Activated naive CD8-positive, alpha-beta T cell treated with anti-CD3 and anti-CD28 coated beads, Interleukin-2, amount 10 ng/mL, durations not matched to agents 7 days and 5 days (primary cell): Measurements from ENCODE around the gene MAML1. TPM values are rescaled to one million over a fixed set of nuclear protein-coding genes. Genes with fewer than 3 reads are reported as not detected.

Experiments used
- ATAC-seq: fragments of 150-1000 bp; cut with Tn5 transposase; one replicate; pipeline ENCODE4 v1.10.0; 2021; ENCODE audit warnings: low read depth, moderate library complexity
- POLR2A ChIA-PET: fragments of 350-600 bp; sonication (Branson Sonifier 250); formaldehyde crosslinking; loops from one replicate; lab custom pipeline; 2021; ENCODE audit warnings: antibody characterized with exemption; lab: Charles Lee
- DNase-seq: peaks from one replicate; pipeline ENCODE4 v3.0.0; 2021
- H3K27ac Mint-ChIP-seq: one replicate; pipeline ENCODE4 v1.8.0; 2022; ENCODE audit warnings: mild to moderate bottlenecking, mixed read lengths
- H3K27me3 Mint-ChIP-seq: one replicate; pipeline ENCODE4 v1.8.0; 2022; ENCODE audit warnings: mild to moderate bottlenecking, moderate library complexity, mixed read lengths
- H3K36me3 Mint-ChIP-seq: one replicate; pipeline ENCODE4 v1.8.0; 2021; ENCODE audit warnings: mild to moderate bottlenecking, mixed read lengths
- H3K4me1 Mint-ChIP-seq: one replicate; pipeline ENCODE4 v1.8.0; 2021; ENCODE audit warnings: mixed read lengths
- H3K4me3 Mint-ChIP-seq: one replicate; pipeline ENCODE4 v1.8.0; 2022; ENCODE audit warnings: mild to moderate bottlenecking, moderate library complexity, mixed read lengths
- H3K9me3 Mint-ChIP-seq: one replicate; pipeline ENCODE4 v1.8.0; 2021; ENCODE audit warnings: mixed read lengths
- total RNA-seq, 2 experiments: library from RNA; stranded (reverse); gene quantifications; one replicate each; pipeline ENCODE4 v1.2.3, GENCODE V29; 2021

MAML1 gene
- total RNA-seq, 2 experiments from 2014 or later = 38.5 TPM

DNA sequence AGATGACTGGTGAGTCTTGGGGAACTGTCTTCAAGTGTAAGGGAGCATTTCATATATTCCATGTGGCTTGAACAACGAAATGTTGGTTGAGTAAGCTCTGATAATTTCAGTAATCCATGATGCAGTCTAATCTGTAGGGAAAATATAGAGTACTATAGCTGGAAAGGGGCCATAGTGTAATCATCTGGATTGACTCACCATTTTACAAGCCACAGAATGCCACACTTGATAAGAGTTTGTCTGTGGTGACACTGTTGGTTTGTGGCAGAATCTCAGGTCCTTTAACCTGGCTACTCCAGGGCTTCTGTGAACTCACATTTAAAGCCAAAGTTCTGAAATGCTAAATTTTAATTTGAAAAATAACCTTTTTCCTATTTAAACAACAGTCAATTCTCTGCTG lies 16.3 kb upstream of the MAML1 start:
- ATAC-seq (no peak), DNase-seq (no peak)
- Mint-ChIP-seq H3K27me3 (no peaks in the 10 kb centered on the region), H3K9me3 (no peaks in the 10 kb centered on the region), H3K27ac (no peak overlapping the region), H3K4me1 (peaks cover 6% of the 10 kb centered on the region), H3K4me3 (no peak overlapping the region), H3K36me3 (peaks cover 35% of the 10 kb centered on the region)
- POLR2A ChIA-PET = interaction anchor here (0.7 kb wide), 1 partner anchor 27 kb away, joined by 4 read pairs; no protein-coding TSS in a partner anchor

DNA sequence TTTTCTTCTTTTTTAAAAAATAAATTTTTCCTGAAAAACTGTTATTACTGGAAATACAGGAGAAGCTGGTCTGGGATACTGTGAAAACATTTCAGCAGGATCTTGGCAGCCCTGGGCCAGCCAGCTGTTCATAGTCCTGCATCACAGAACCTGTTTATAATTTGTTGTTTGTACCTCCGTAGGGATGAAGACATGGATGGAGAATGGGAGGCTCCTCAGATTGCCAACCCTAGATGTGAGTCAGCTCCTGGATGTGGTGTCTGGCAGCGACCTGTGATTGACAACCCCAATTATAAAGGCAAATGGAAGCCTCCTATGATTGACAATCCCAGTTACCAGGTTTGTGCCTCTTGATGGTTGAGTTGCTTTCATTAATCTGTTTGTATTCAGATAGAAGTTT lies 12.4 kb upstream of the MAML1 start:
- Mint-ChIP-seq H3K27me3 (no peaks in the 10 kb centered on the region), H3K4me1 (peaks cover 8% of the 10 kb centered on the region), H3K9me3 (no peaks in the 10 kb centered on the region), H3K27ac (no peak overlapping the region), H3K4me3 (no peak overlapping the region), H3K36me3 (peaks cover 42% of the 10 kb centered on the region)
- POLR2A ChIA-PET = interaction anchor here (1.2 kb wide), 1 partner anchor 12 kb away, joined by 3 read pairs; the partner anchor contains the start of gene MAML1
- no peak for ATAC-seq
- DNase-seq = no peak

DNA sequence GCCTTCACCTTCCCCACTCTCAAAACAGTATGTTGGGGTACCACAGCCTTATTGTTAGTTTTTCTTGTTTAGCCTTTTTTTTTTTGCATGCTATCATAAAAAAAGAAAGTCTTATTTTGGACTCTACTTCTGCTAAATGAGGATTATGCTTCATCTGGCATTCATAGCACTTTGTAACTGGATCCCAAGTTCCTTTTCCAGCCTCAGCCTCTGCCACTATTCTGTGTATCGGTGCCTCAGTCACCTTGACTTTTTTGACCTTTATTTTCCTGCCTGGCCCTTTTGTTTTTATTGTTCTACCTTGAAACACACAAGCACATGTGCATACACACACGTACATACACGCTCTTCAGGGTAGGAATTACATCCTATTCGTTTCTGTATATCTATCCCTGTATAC lies 8.5 kb upstream of the MAML1 start:
- H3K9me3 Mint-ChIP-seq = no peaks in the 10 kb centered on the region
- POLR2A ChIA-PET = interaction anchor here (1.1 kb wide), 1 partner anchor 8 kb away, joined by 4 read pairs; the partner anchor contains the start of gene MAML1
- H3K4me3 Mint-ChIP-seq = no peak overlapping the region
- H3K36me3 Mint-ChIP-seq = peaks cover 26% of the 10 kb centered on the region
- peaks cover 2% of the 10 kb centered on the region for H3K4me1 Mint-ChIP-seq
- H3K27ac Mint-ChIP-seq = no peak overlapping the region
- no peak for DNase-seq
- ATAC-seq = no peak
- no peaks in the 10 kb centered on the region for H3K27me3 Mint-ChIP-seq

DNA sequence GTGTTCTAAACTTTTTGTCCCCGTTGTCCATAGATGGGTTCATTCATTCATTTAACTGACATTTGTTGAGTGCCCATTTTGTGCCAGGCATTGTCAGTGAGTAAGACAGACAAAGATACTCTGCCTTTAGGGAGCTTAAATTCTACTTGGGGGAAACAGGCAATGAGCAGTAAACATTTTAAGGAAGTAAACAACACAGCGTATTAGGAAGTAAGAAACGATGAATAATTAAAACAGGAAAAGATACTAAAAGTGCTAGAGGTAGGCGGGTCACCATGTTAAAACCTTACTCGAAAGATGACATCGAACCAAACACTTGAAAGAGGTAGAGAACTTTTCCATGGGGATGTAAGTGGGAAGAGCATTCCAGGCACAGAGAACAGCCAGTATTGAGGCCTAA lies 5.5 kb upstream of the MAML1 start:
- DNase-seq (no peak), ATAC-seq (no peak)
- Mint-ChIP-seq H3K36me3 (peaks cover 27% of the 10 kb centered on the region), H3K4me3 (no peak overlapping the region), H3K9me3 (no peaks in the 10 kb centered on the region), H3K27me3 (no peaks in the 10 kb centered on the region), H3K4me1 (peaks cover 5% of the 10 kb centered on the region), H3K27ac (no peak overlapping the region)
- POLR2A ChIA-PET = interaction anchor here (0.7 kb wide), 2 partner anchors 27 to 48 kb away, joined by 3 to 4 read pairs; no protein-coding TSS in a partner anchor

DNA sequence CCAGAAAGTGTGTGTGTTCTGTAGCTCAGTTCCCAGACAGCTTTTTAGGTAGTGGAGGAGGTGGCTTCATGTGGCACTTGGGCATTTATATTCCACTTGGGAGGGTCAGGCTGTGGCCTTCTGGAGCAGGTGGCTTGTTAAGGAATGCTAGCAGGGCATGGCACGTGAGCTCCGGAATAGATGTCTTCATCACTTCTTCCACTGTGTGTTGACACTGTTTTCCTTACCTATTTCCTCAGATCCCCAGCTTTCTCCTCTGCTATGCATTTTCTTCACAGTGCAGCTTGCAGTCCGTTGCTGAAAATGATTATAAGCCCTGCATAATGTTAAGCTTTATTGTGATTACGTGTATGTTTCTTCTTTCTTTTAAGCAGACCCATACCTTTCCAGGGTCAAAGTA lies 3.3 kb upstream of the MAML1 start:
- no peak for ATAC-seq
- no peak for DNase-seq
- no peak overlapping the region for H3K4me3 Mint-ChIP-seq
- peaks cover 18% of the 10 kb centered on the region for H3K36me3 Mint-ChIP-seq
- no peak overlapping the region for H3K27ac Mint-ChIP-seq
- H3K9me3 Mint-ChIP-seq = no peaks in the 10 kb centered on the region
- peaks cover 6% of the 10 kb centered on the region for H3K4me1 Mint-ChIP-seq
- H3K27me3 Mint-ChIP-seq = no peaks in the 10 kb centered on the region
- POLR2A ChIA-PET = no interaction called here

DNA sequence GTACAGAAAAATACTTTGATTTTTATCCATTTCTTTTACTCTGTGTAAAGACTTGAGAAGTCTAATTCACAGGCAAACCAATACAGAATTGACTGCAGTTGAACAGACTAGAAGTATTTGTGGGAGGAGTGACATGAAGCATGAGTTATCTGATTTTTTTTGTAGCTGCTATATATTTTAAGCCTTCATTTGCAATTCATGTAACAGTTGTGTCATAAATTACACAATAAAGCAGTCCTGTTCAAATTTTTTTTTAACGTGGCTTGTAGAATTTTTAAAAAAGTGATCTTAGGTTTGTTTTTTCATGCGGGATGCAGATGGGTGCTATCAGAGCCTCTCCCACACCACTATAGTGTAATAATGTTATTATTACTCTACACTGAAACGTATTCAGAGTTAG lies 2.9 kb upstream of the MAML1 start:
- H3K4me3 Mint-ChIP-seq = no peak overlapping the region
- peaks cover 10% of the 10 kb centered on the region for H3K4me1 Mint-ChIP-seq
- ATAC-seq (no peak), DNase-seq (no peak)
- H3K27ac Mint-ChIP-seq = no peak overlapping the region
- H3K27me3 Mint-ChIP-seq = no peaks in the 10 kb centered on the region
- peaks cover 17% of the 10 kb centered on the region for H3K36me3 Mint-ChIP-seq
- POLR2A ChIA-PET = interaction anchor here (0.8 kb wide), 1 partner anchor 118 kb away, joined by 3 read pairs; no protein-coding TSS in a partner anchor
- H3K9me3 Mint-ChIP-seq = no peaks in the 10 kb centered on the region

DNA sequence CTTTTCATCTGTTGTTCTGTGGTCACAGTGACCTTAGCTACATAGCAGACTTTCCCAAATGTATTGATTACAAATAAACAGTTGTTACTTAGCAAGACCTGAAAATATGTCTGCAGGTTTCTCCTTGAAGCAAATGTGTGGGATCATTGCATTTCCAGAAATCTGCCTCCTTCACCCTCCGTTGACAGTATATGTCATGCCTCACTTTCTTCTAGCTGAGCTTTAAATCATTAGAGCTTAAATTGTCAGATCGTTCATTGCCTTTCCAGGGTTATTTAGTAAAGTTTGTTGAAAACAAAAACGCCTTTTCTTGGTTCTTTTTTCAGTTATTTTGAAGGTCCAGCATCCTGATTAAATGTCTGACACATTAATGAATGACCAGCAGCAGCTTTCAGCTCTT lies 2.3 kb upstream of the MAML1 start:
- Mint-ChIP-seq H3K9me3 (no peaks in the 10 kb centered on the region), H3K27ac (no peak overlapping the region), H3K36me3 (peaks cover 15% of the 10 kb centered on the region), H3K27me3 (no peaks in the 10 kb centered on the region), H3K4me3 (no peak overlapping the region), H3K4me1 (peaks cover 12% of the 10 kb centered on the region)
- POLR2A ChIA-PET = interaction anchor here (0.8 to 3.3 kb wide), 2 partner anchors 53 to 118 kb away, joined by 3 to 23 read pairs; no protein-coding TSS in a partner anchor
- ATAC-seq (no peak), DNase-seq (no peak)

DNA sequence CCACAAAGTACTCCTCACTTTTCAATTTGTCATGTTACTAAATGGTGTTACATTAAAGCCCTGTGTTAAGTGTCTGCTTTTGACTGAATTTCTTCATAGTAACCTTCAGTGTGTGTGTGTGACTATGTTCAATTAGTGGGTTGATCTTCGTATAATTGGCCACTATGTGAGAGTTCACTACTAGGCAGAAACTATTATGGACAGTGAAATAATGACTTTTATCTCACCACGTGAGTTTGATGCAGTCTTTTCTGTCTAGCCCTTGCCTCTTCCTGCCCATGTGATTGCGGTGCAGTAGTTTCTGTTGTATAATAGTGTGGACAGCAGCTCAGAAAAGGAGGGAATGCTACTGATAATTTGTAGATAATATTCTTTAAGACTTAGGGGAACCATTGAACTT lies 1.8 kb upstream of the MAML1 start:
- Mint-ChIP-seq H3K4me1 (peaks cover 12% of the 10 kb centered on the region), H3K36me3 (peaks cover 15% of the 10 kb centered on the region), H3K27ac (no peak overlapping the region), H3K27me3 (no peaks in the 10 kb centered on the region), H3K4me3 (no peak overlapping the region), H3K9me3 (no peaks in the 10 kb centered on the region)
- no peak for DNase-seq
- ATAC-seq = no peak
- POLR2A ChIA-PET = interaction anchor here (0.8 to 3.3 kb wide), 2 partner anchors 53 to 119 kb away, joined by 3 to 23 read pairs; no protein-coding TSS in a partner anchor

DNA sequence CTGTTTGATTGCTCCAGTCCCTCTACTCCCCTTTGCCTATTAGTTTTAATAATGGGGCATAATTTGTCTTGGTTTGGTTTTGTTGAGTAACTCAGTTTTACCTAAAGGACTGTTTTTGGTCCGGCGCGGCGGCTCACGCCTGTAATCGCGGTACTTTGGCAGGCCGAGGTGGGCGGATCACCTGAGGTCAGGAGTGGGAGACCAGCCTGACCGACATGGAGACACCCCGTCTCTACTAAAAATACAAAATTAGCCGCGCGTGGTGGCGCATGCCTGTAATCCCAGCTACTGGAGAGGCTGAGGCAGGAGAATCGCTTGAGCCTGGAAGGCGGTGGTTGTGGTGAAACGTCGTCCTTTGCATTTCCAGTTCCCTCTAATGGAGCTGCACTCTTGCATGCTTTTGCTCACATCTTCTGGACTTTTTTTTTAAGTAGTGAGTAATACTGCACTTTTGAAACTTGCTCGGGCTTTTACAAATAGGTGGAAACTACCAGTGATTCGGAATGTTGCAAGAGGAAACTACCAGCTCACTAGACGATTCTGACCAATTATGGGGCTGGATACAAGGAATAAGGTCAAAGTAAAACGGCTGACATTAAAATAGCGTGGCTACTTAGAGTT lies 721 bp upstream of the MAML1 start:
- DNase-seq (peak; percentile 35), ATAC-seq (peak; percentile 5)
- Mint-ChIP-seq H3K27ac (peak overlapping the region; percentile 83), H3K27me3 (no peaks in the 10 kb centered on the region), H3K4me3 (peak overlapping the region; percentile 78), H3K9me3 (no peaks in the 10 kb centered on the region), H3K36me3 (peaks cover 15% of the 10 kb centered on the region), H3K4me1 (peaks cover 15% of the 10 kb centered on the region)
- POLR2A ChIA-PET = interaction anchor here (0.5 to 3.3 kb wide), 17 partner anchors 8 to 1128 kb away, joined by 3 to 23 read pairs (median 4); partner anchors contain the start of genes HNRNPH1, LTC4S, RUFY1 and SQSTM1

DNA sequence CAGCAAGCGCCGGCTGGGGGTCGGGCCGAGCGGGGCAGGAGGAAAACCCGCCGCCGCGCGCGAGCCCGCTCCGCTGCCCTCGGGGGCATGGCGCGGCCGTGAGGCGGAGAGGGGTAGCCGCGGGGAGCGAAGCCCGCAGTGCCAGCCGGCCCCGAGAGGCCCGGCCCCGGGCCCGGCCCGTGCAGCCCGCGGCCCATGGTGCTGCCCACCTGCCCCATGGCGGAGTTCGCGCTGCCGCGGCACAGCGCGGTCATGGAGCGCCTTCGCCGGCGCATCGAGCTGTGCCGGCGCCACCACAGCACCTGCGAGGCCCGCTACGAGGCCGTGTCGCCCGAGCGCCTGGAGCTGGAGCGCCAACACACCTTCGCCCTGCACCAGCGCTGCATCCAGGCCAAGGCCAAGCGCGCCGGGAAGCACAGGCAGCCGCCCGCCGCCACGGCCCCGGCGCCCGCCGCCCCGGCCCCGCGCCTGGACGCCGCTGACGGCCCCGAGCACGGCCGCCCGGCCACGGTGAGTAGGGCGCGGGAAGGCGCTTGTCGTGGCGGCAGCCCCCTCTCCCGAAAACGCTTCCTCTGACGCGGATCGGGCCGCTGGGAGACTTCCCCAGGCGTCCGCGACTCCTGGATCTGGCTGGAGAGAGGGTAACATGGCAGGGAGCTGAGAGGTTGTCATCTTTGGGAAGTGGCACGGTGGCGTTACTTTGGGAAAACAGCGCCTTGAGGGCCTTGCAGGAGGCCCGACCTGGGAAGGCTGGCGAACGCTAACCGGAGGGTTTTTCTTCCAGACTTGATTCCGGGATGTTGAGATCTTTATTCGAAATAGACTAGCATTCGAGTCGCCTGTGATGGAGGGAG lies 523 bp downstream of the MAML1 start:
- Mint-ChIP-seq H3K27ac (peak overlapping the region; percentile 87), H3K36me3 (peaks cover 22% of the 10 kb centered on the region), H3K4me1 (peaks cover 20% of the 10 kb centered on the region), H3K4me3 (peak overlapping the region; percentile 95), H3K9me3 (no peaks in the 10 kb centered on the region), H3K27me3 (no peaks in the 10 kb centered on the region)
- DNase-seq (no peak), ATAC-seq (peak; percentile 43)
- POLR2A ChIA-PET = interaction anchor here (0.8 to 3.3 kb wide), 14 partner anchors 9 to 183 kb away, joined by 3 to 23 read pairs (median 4); partner anchors contain the start of genes HNRNPH1, LTC4S and RUFY1

DNA sequence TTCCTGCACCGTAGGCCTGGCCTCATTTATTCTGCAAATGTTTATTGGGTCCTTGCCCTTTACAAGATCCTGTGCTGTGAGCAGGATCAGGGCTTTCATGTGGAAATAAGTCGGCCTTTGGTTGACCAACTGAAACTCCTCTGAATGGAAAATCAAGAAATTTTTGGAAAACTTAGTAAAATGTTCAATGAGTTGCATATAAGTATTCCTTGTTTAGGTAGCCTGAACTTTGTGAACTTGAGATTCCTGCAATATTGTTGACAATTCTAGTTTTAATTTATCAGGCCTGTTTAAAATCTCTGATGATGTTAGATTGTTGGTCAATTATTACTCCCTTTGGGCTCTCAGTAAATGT lies 1.1 kb downstream of the MAML1 start:
- Mint-ChIP-seq H3K27me3 (no peaks in the 10 kb centered on the region), H3K4me1 (peaks cover 26% of the 10 kb centered on the region), H3K4me3 (peak overlapping the region; percentile 95), H3K9me3 (no peaks in the 10 kb centered on the region), H3K27ac (peak overlapping the region; percentile 87), H3K36me3 (peaks cover 28% of the 10 kb centered on the region)
- POLR2A ChIA-PET = interaction anchor here (1.1 kb wide), 1 partner anchor 54 kb away, joined by 5 read pairs; no protein-coding TSS in a partner anchor
- DNase-seq (no peak), ATAC-seq (no peak)

DNA sequence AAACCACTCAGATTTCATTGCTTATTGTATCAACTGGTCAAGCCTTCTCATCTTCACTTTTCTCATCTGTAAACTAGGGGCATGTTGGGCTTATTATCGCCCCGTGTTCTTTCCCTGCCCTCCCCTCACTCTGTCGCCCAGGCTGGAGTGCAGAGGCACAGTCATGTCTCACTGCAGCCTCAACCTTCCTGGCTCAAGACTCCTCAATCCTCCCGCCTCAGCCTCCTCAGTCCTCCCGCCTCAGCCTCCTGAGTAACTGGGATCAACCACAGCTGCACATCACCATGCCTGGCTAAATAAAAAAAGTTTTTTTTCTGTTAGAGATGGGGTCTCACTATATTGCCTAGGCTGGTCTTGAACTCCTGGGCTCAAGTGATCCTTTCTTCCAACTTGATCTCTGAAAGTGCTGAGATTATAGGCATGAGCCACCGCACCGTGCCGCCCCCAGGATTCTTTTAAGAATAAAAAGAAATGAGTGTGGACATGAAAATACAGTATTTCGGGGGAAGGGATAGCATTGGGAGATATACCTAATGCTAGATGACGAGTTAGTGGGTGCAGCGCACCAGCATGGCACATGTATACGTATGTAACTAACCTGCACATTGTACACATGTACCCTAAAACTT lies 2.0 kb downstream of the MAML1 start:
- ATAC-seq (no peak), DNase-seq (no peak)
- peaks cover 30% of the 10 kb centered on the region for H3K4me1 Mint-ChIP-seq
- no peaks in the 10 kb centered on the region for H3K27me3 Mint-ChIP-seq
- no peaks in the 10 kb centered on the region for H3K9me3 Mint-ChIP-seq
- peak overlapping the region; percentile 95 for H3K4me3 Mint-ChIP-seq
- peaks cover 32% of the 10 kb centered on the region for H3K36me3 Mint-ChIP-seq
- peak overlapping the region; percentile 53 for H3K27ac Mint-ChIP-seq
- POLR2A ChIA-PET = no interaction called here

DNA sequence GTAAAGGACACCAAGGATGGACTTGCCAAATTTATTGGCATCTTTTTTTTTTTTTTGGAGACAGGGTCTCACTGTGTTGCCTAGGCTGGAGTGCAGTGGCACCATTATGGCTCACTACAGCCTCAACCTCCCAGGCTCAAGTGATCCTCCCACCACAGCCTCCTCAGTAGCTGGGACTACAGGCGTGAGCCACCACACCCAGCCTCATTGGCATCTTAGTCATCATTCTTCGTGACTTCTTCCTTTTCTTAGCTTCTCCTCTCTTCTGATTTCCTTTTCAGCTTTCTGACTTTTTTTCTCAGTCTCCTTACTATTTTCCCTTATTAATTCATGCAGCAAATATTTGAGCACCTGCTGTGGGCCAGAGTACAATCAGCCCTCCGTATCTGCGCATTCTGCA lies 6.1 kb downstream of the MAML1 start:
- no peak for ATAC-seq
- Mint-ChIP-seq H3K36me3 (peaks cover 36% of the 10 kb centered on the region), H3K4me1 (peaks cover 33% of the 10 kb centered on the region), H3K4me3 (no peak overlapping the region), H3K27ac (no peak overlapping the region), H3K27me3 (no peaks in the 10 kb centered on the region), H3K9me3 (no peaks in the 10 kb centered on the region)
- no peak for DNase-seq
- POLR2A ChIA-PET = interaction anchor here (0.7 kb wide), 1 partner anchor 102 kb away, joined by 3 read pairs; no protein-coding TSS in a partner anchor
